Kasumi-1 (cell line): ENCODE data around the gene HOOK2.

Source experiments
- DNase-seq, 2 experiments: peaks; one replicate each; lab custom pipeline; 2025; lab: John Stamatoyannopoulos, UW

Gene HOOK2

DNA sequence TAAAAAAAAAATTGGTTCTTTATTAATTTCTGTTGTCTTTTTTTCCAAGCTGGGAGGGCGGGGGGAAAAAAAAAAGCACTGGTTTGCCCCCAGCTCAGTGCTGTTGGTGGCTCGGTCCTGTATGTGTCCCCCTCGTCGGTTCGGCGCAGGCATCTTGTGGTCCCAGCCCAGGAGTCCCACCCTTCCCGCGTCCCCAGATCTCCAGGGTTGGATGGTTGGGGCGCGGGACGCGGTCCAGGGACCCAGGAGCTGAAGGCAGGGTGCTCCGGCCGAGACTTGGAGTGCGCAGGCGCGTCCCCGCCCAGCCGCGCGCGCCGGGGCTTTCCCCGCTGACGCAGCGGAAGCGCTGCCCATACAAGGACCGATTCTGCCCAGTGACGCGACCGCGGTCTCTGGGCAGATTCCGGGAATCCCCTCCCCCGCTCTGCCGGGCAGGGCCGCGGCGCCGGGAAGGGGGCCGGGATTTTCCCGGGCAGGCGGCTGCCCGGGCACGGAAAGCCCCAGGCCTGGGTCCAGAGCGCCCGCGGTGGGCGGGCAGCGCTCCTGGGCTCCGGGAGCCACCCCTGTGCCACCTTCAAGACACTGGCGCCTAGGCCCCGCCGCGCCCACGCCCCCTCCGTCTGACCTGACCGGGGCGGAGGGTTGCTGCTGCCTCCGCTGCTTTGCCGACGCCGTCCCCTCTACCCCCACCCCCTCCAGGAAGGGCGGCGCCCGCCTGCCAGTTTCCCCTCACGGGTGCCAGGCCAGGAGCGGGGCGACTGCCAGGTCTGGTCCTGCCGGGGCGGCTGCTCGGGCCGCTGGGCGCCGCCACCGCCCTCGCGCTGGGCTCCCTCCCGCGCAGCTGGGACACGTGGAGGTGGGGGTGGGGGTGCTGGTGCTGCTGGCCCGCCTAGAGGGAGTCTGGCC lies 18.2 kb upstream of the HOOK2 start:
- DNase-seq, result peak; percentile 73 to 82

DNA sequence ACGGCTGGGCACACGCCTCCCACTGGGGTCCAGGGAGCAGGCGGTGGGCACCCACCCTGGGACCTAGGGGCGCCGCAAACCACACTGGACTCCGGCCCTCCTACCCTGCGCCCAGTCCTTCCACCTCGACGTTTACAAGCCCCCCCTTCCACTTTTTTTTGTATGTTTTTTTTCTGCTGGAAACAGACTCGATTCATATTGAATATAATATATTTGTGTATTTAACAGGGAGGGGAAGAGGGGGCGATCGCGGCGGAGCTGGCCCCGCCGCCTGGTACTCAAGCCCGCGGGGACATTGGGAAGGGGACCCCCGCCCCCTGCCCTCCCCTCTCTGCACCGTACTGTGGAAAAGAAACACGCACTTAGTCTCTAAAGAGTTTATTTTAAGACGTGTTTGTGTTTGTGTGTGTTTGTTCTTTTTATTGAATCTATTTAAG lies 17.5 kb upstream of the HOOK2 start:
- DNase-seq, result no peak

DNA sequence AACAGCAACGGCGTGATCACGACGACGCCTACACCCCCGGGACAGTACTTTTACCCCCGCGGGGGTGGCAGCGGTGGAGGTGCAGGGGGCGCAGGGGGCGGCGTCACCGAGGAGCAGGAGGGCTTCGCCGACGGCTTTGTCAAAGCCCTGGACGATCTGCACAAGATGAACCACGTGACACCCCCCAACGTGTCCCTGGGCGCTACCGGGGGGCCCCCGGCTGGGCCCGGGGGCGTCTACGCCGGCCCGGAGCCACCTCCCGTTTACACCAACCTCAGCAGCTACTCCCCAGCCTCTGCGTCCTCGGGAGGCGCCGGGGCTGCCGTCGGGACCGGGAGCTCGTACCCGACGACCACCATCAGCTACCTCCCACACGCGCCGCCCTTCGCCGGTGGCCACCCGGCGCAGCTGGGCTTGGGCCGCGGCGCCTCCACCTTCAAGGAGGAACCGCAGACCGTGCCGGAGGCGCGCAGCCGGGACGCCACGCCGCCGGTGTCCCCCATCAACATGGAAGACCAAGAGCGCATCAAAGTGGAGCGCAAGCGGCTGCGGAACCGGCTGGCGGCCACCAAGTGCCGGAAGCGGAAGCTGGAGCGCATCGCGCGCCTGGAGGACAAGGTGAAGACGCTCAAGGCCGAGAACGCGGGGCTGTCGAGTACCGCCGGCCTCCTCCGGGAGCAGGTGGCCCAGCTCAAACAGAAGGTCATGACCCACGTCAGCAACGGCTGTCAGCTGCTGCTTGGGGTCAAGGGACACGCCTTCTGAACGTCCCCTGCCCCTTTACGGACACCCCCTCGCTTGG lies 16.9 kb upstream of the HOOK2 start:
- peak; percentile 58 to 59 for DNase-seq

DNA sequence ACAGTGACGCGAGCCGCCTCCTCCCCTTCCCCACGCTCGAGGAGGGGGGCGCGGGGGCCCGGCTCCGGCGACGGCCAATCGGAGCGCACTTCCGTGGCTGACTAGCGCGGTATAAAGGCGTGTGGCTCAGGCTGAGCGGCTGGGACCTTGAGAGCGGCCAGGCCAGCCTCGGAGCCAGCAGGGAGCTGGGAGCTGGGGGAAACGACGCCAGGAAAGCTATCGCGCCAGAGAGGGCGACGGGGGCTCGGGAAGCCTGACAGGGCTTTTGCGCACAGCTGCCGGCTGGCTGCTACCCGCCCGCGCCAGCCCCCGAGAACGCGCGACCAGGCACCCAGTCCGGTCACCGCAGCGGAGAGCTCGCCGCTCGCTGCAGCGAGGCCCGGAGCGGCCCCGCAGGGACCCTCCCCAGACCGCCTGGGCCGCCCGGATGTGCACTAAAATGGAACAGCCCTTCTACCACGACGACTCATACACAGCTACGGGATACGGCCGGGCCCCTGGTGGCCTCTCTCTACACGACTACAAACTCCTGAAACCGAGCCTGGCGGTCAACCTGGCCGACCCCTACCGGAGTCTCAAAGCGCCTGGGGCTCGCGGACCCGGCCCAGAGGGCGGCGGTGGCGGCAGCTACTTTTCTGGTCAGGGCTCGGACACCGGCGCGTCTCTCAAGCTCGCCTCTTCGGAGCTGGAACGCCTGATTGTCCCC lies 16.1 kb upstream of the HOOK2 start, which contains the start of gene JUNB:
TSS of gene JUNB (plus strand) at position 142 of the 706 bp plus-strand sequence. CDS start at position 428, 286 bp downstream.
- peak; percentile 88 to 89 for DNase-seq

DNA sequence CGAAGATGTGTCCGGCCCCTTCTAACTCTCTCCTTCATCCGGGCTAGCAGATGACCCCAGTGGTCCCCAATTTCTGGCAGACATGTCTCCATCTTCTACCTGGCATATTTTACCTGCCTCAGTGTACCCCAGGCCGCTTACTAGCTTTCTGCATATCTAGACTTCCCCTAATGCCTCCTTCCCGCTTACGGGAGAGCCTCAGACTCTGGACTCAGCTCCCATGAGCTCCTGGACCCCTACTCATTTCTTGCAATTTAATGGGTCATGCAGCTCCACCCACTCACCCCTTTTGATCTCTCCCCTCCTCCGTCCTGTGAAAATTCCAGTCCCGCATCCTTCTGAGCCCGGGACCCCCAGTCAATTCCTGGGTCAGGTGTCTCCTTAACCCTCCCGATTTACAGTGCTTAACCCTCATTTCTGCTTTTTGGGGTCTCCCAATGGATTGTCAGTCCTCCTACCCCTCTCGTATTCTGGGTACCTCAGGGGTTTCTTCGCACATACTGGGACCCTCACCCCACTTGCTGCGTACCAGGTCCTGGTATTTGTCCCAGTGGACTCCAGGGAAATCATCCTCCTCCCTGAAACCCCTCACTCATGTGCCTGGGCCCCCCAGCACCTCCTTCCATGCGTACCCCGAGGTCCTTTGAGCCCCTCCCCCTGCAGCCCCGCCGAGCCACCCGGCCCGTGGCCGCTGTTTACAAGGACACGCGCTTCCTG lies 15.4 kb upstream of the HOOK2 start:
- peak in 1 of 2 experiments; percentile 44 for DNase-seq

DNA sequence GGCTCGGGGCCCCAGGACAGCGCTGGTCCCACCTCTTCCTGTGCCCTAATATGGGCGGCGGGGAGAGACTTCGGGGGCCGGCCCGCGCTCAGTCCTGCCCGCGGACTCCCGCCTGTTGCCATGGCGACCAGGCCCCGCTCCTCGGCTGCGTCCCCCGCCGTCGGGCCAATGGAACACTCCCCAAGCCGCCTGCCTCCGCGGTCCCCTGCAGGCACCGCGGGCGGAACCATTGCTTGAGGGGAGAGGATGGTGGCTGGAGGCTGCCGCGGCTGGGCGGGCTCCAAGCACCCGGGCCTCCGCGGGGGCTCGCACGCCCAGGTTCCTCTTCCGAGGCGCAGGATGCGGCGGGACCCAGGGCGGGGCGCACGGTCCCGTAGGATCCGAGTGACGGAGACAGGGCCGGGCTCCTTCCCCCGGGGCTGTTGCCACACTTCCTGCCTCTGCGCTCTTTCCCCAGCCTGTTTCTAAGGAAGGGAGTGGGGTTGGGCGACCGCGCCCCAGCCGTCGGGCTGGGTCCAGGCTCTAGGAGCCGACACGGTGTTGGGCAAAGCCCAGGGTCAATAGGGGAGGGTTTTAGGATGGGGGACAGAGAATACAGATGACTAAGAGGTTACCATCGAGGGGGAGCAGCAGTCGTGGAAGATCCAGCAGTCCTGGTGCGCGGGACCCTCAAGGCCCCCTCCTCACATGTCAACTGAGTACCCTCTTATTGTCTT lies 14.7 kb upstream of the HOOK2 start:
- DNase-seq, result peak; percentile 93 to 98

DNA sequence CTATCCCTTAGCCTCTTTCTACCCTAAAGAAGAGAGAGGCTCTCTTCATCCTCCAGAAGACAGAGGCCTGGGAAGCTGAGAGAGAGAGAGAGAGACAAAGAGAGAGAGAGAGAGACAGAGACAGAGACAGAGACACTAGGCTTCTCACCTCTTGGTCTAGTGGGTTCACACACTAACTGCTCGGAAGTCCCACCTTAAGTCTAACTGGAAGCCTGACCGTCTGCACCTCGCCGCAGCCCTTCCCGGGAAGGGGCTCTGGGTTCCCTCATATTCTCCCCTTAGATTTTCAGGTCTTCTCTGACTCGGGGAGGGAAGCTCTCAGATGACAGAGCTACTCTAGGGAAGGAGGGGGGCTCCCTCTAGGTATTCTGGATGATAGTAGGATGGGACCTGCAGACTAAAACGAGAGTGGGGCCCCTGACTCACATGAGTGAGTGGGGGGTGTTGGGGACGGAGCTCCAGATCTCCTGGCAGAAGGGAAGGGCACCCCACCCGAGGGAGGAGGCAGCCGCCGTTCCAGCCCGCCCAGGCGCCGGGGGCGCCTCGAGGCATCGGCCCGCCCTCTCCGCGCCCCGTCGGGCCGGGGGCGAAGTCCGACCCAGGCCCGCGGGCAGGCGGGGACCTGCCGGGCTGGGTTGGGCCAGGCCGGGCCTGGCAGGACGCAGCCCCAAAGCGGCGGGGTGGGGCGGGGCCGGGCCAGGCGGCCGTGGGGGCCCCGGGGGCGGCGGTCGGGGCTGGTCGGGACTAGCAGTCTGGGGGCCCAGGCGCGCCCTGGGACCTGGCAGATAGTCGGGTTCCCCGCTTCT lies 13.9 kb upstream of the HOOK2 start:
- DNase-seq, result no peak

DNA sequence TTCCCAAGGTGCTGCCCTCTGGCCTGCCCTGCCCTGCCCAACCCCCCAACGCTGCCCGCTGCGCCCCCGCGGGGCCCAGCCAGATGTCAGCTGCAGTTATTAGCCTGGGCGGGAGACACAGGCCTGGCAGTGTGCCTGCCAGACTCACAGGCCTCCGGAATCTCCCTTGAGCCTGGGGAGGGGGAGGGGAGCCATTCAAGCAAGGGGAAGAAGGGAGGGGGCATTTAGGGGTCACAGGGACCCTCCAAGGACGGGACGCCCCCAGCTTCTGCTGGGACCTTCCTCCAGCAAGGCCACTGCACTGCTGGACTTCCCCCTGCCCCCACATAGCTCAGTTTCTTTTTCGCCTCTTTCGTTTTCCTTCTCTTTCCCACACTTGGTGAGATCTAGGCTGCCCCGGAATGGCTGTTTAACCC lies 13.3 kb upstream of the HOOK2 start:
- DNase-seq, result peak; percentile 36 to 52

DNA sequence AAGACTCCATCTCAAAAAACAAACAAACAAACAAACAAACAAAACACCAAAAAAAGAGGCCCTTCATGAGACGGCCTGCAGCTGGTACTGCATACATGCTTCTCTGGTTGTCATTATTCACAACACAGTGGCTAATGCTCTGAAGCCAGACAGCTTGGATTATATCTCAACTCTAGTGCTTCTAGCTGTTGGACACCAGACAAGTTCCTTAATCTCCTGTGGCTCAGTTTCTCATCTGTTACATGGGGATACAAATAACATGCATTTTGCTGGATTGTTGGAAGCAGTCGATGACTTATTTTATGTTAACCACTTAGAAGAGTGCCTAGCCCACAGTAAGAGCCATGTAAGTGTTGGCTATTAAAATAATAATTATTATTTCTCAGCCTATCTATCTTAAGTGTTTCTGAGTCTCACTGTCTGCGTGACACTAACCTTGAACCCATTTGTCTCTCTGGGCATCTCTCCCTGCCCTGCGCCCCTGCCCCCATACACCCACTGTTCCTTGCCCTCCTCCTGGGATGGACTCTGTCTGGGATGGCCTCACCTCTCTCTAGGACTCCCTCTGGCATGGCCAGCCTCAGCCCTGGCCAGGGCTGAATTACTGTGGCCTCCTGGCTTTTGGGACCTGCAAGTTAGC lies 12.8 kb upstream of the HOOK2 start:
- no peak for DNase-seq

DNA sequence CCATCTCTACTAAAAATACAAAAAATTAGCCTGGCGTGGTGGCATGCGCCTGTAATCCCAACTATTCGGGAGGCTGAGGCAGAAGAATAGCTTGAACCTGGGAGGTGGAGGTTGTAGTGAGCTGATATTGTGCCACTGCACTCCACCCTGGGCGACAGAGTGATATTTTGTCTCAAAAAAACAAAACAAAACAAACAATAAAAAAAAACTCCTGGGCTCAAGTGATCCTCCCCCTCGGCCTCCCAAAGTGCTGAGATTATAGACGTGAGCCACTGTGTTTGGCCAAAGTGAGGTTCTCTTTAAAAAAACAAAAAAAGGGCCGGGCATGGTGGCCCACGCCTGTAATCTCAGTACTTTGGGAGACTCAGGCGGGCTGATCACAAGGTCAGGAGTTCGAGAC lies 12.1 kb upstream of the HOOK2 start:
- DNase-seq, result no peak

DNA sequence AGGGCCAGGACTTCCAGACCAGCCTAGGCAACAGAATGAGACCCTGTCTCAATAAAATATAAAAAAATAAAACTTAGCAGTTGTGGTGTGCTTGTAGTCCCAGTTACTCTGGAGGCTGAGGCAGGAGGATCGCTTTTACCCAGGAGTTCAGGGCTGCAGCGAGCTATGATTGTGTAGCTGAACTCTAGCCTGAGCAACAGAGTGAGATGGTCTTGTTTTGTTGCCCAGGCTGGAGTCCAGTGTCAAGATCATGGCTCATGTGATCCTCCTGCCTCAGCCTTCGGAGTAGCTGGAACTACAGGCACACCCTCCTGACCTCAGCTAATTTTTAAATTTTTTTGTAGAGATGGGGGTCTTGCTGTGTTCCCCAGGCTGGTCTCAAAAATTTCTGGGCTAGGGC lies 11.6 kb upstream of the HOOK2 start:
- no peak for DNase-seq

DNA sequence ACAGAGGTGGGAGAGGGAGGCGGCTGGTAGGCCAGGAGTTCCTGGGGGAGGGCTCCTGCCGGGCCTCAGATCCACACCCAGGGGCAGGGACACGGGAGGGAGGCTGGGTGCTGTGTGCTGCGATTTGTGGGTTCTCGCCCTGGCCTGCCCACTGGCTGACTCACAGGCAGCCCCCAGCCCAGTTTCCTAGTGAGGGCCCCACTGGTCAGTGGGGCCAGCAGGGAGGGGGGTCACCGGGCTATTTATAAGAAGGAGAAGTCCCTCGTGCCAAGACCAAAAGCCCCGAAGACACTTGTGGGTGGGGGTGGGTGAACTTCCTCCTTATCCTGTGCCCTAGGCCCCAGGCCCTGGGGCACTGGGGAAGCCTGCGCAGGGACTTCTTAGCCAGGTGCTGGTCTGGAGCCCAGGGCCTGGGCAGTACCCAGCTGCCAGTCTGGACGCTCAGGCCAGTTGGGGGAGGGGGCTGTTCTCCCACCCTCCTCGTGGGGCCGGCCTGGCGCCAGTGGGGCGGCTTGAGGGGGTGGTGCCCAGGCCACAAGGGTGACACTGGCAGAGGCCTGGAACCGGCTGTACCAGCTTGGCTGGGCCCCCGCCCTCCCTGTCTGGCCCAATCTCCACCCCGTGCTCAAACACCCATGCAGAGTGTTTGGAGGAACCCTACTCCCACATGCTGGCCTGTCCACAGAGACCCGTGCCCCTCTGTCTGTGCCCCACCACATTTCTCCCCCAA lies 11.0 kb upstream of the HOOK2 start:
- peak; percentile 20 to 57 for DNase-seq

DNA sequence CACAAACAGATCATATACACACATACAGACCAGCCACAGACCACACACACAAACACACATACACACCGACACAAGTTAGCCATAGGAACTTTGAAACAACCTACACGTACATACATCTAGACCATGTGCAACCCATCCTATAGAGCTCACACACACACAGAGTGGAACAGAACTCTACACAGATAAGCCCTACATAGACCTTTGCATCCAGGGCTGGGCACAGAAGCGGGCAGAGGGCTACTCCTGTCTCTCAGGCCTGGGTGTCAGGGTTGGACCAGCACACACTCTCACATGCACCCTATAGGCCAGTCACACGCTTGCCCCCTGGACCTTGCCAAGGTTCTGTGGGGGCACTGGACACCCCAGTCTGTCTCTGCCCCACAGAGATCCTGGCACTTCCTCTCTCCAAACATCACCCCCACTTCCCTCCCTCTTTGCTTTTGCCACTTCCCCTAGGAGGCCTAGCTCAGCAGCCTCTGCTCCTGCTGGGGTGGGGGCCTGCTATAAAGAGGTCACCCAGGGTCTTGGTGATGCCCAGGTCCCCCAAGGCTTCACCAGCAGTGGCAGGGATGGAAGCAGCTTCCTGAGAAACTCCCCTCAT lies 10.2 kb upstream of the HOOK2 start:
- peak; percentile 59 to 65 for DNase-seq

DNA sequence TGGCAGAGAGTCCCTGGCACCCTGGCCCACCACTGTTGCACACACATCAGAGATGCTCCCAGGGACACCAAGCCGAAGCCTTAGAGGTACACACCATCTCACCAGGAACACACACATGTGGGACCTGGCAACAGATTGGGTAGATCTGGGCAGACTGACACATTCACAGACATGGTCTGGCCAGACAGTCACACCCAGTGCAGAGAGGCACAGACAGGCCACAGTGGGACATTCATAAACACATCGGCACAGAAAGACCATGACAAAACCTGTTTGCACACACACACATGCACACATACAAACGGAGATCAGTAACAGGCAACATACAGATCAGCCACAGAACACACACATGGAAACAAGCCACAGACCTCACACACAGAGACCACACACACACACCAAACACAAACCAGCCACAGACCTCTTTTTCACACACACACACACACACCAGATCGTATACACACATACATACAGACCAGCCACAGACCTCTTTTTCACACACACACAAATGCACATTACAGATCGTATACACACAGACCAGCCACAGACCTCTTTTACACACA lies 9.6 kb upstream of the HOOK2 start:
- peak in 1 of 2 experiments; percentile 45 for DNase-seq

DNA sequence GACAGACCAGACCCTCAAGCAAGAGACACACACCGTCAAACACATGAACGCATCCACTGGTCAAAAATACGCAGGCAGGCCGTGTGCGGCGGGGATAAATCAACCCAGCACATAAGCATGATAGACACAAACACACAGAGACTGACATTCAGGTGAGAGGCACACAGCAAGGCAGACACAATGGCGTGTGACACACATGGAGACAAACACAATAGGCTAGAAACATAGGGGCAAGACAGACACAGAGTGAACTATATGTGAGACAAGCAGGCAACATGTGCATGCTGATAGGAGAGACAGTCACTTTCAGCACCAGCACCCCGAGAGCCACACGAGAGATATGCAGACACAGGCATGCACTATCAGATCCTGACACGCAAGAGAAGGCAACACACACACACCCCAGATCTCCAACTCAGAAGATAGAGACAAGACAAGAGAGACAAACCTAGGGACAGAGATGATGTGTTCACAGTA lies 9.1 kb upstream of the HOOK2 start:
- DNase-seq, result no peak

DNA sequence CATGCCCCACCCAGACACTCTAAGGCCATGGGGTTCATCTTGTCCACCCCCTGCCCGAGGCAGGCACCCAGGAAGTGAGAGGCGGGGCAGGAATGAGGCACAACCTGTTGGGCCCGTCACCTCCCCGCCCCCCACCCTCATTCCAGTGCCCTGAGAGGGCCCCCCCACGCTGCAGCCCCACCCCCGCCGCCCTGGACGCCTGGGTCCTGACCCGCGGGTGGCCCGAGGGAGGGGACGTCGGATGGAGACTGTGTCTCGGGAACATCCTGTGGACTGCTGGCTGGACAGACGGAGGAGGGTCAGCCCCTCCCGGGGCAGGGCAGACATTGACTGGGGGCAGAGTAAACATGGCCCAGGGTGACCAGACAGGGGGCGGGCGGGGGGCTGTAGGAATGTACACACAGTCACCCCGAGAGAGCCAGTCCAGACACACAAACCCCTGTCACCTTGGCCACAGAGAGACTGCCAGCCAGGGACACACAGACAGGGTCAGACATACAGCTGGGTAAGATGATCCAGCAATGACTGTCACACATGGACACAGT lies 8.6 kb upstream of the HOOK2 start:
- no peak for DNase-seq

DNA sequence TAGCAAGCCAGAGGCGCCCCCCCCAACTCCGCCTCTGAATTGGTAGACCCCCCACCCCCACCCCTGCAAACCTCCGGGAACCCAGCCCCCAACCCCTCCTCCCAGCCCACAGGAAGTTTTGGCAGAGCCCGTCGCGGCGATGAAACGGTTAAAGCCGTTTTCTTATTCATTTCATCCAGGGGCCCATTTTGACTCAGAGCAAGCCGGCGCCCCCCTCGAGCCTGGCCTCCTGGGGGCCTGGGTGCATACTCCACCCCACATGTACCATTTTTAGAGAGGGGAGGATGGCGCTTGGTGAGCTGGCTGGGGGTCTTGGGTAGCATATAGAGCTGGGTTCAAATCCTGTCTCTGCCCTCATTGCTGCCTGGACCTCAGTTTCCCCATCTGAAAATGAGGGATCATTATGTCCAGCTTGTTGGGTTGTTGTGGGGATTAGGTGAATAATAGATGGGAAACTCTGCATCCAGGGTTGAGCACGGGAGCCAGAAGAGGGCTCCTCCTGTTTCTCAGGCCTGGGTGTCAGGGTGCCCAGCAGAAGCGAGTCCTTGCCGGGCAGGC lies 8.0 kb upstream of the HOOK2 start:
- no peak for DNase-seq
